Endothelial cell of umbilical vein (primary cell): Measurements from ENCODE around the gene ANO9. TPM values are rescaled to one million over a fixed set of nuclear protein-coding genes. Genes with fewer than 3 reads are reported as not detected.

ENCODE experiments used
- BruUV-seq: library from RNA; stranded (reverse); fragments of 400-500 nt; replicated peaks from 2 replicates; lab custom pipeline; 2021; lab: Mats Ljungman, UMichigan
- CTCF ChIA-PET: fragments of 300-600, 350-600 bp; sonication (Branson Sonifier 250); formaldehyde crosslinking; loops from one replicate; lab custom pipeline; 2021; ENCODE audit warnings: antibody characterized with exemption, inconsistent platforms; lab: Charles Lee
- POLR2A ChIA-PET: fragments of 300-600, 350-600 bp; sonication (Branson Sonifier 250); formaldehyde crosslinking; loops from one replicate; lab custom pipeline; 2021; ENCODE audit warnings: antibody characterized with exemption, inconsistent platforms; lab: Charles Lee
- DNase-seq: peaks from one replicate; pipeline ENCODE4 v3.0.0-alpha.2; 2011; ENCODE audit warnings: low read depth, low spot score
- FAIRE-seq: peaks from 2 replicates; lab custom pipeline; 2011; peaks lifted over from hg19 to GRCh38; lab: Jason Lieb, UNC
- H2AFZ ChIP-seq: 2 replicates; pipeline ENCODE4 v1.6.0; 2012; ENCODE audit warnings: low read depth, low read length, control low read depth, inconsistent platforms
- H3K27ac ChIP-seq: 2 replicates; pipeline ENCODE4 v1.5.1; 2011; ENCODE audit warnings: low read depth, mild to moderate bottlenecking, control low read depth, low read length, moderate library complexity; ENCODE audit not compliant: insufficient read depth
- H3K27me3 ChIP-seq, 2 experiments: 2 replicates each; pipeline versions ENCODE4 v1.6.0 to v1.6.1; 2011; ENCODE audit warnings: low read length in 2 of 2, mixed read lengths in 1 of 2; ENCODE audit not compliant: control insufficient read depth in 2 of 2, insufficient read depth in 2 of 2
- H3K36me3 ChIP-seq, 2 experiments: 2 replicates in 1 of 2; 3 replicates in 1 of 2; pipeline ENCODE4 v1.5.1; 2011; ENCODE audit warnings: low read length in 2 of 2, mild to moderate bottlenecking in 1 of 2, moderate library complexity in 1 of 2; ENCODE audit not compliant: control insufficient read depth in 2 of 2, insufficient read depth in 2 of 2; ENCODE audit errors: extremely low read depth in 1 of 2
- H3K4me1 ChIP-seq: 3 replicates; pipeline ENCODE4 v1.5.1; 2011; ENCODE audit warnings: mild to moderate bottlenecking, low read length; ENCODE audit not compliant: control insufficient read depth, insufficient read depth; ENCODE audit errors: extremely low read depth
- H3K4me2 ChIP-seq: 2 replicates; pipeline ENCODE4 v1.6.1; 2011; ENCODE audit warnings: low read length, control low read depth, mixed read lengths; ENCODE audit not compliant: insufficient read depth
- H3K4me3 ChIP-seq, 3 experiments: fragments of 200-600 bp in 1 of 3; sonication (generic), shearing (Covaris generic) in 1 of 3; replicated peaks in 1 of 3; 2 replicates each; pipeline ENCODE4 v1.5.1; 2011 to 2016; ENCODE audit warnings: control low read depth in 3 of 3, low read length in 3 of 3, mild to moderate bottlenecking in 2 of 3, inconsistent platforms in 1 of 3, low read depth in 1 of 3, moderate library complexity in 1 of 3; ENCODE audit not compliant: insufficient read depth in 1 of 3
- H3K79me2 ChIP-seq: 2 replicates; pipeline ENCODE4 v1.6.0; 2012; ENCODE audit warnings: low read length, inconsistent platforms; ENCODE audit not compliant: control insufficient read depth, insufficient read depth
- H3K9ac ChIP-seq: replicated peaks from 2 replicates; pipeline ENCODE3; 2011; ENCODE audit warnings: low read length, control low read depth; ENCODE audit not compliant: insufficient read depth; ENCODE audit errors: extremely low read depth
- H3K9me1 ChIP-seq: replicated peaks from 3 replicates; pipeline ENCODE4 v1.6.0; 2011; ENCODE audit warnings: mild to moderate bottlenecking, low read length; ENCODE audit not compliant: control insufficient read depth, insufficient read depth; ENCODE audit errors: extremely low read depth
- H3K9me3 ChIP-seq: replicated peaks from 2 replicates; pipeline ENCODE4 v1.5.1; 2012; ENCODE audit warnings: low read length, inconsistent platforms; ENCODE audit not compliant: control insufficient read depth, insufficient read depth
- H4K20me1 ChIP-seq: replicated peaks from 2 replicates; pipeline ENCODE3; 2011; ENCODE audit warnings: mild to moderate bottlenecking, low read length; ENCODE audit not compliant: control insufficient read depth, insufficient read depth; ENCODE audit errors: extremely low read depth
- CTCF ChIP-seq, 2 donors: IDR thresholded peaks; 1 replicate in 1 of 2; 2 replicates in 1 of 2; pipeline ENCODE4 v1.5.1; 2011; ENCODE audit warnings: low read length in 2 of 2, mild to moderate bottlenecking in 2 of 2, moderate library complexity in 2 of 2, control low read depth in 1 of 2, inconsistent platforms in 1 of 2, low read depth in 1 of 2; ENCODE audit not compliant: insufficient read depth in 1 of 2; ENCODE audit errors: extremely low read depth in 1 of 2
- EZH2 ChIP-seq: IDR thresholded peaks from 2 replicates; pipeline ENCODE4 v1.6.1; 2012; ENCODE audit warnings: borderline replicate concordance, low read depth, mild to moderate bottlenecking, moderate library complexity, low read length, inconsistent platforms; ENCODE audit not compliant: severe bottlenecking
- FOS ChIP-seq: IDR thresholded peaks from 2 replicates; pipeline ENCODE4 v1.6.1; 2011; ENCODE audit warnings: mild to moderate bottlenecking, low read length, moderate library complexity, borderline replicate concordance; ENCODE audit not compliant: insufficient read depth
- GATA2 ChIP-seq: IDR thresholded peaks from 2 replicates; pipeline ENCODE4 v1.7.0; 2011; ENCODE audit warnings: low read depth, mild to moderate bottlenecking, moderate library complexity, mixed read lengths, low read length; ENCODE audit not compliant: insufficient read length, insufficient read depth
- JUN ChIP-seq: IDR thresholded peaks from 2 replicates; pipeline ENCODE4 v1.6.1; 2011; ENCODE audit warnings: borderline replicate concordance, low read depth; ENCODE audit not compliant: insufficient read length, insufficient read depth
- MYC ChIP-seq: IDR thresholded peaks from one replicate; pipeline ENCODE4 v1.6.1; 2011; ENCODE audit warnings: mild to moderate bottlenecking, low read depth, low read length
- POLR2A ChIP-seq: IDR thresholded peaks from 2 replicates; pipeline ENCODE4 v1.6.1; 2012; ENCODE audit warnings: low read depth, mild to moderate bottlenecking, control low read depth, low read length
- POLR2AphosphoS5 ChIP-seq: IDR thresholded peaks from 2 replicates; pipeline ENCODE4 v1.6.1; 2012; ENCODE audit warnings: low read depth, mild to moderate bottlenecking, control low read depth, low read length, moderate library complexity; ENCODE audit not compliant: insufficient read depth
- dilution Hi-C: fragments of 300-500 bp; cut with MboI; formaldehyde crosslinking; loops from one replicate; pipeline ENCODE4 v1.15.0; 2019; ENCODE audit warnings: low sequenced_read_pairs; ENCODE audit not compliant: extremely low pct_ligation_motif_present
- intact Hi-C: fragments of 100-400 bp; cut with micrococcal nuclease; formaldehyde crosslinking; loops from one replicate; pipeline ENCODE4 v1.10.0; 2022
- polyA plus RNA-seq, 4 experiments: library from polyadenylated mRNA; depleted of rRNA in 3 of 4; stranded (reverse) in 3 of 4; unstranded in 1 of 4; fragments of >200 nt; gene quantifications; 2 replicates each; pipeline versions ENCODE4 v1.2.1 to v1.2.3, GENCODE V29; 2011 to 2012; ENCODE audit warnings: missing spikeins in 1 of 4
- total RNA-seq: library from RNA; stranded (reverse); gene quantifications from 2 replicates; pipeline ENCODE4 v1.2.3, GENCODE V29; 2021
- TF ChIP-seq, protein P1 (sequence below): IDR thresholded peaks from 2 replicates; pipeline ENCODE4 v1.6.1; 2011; ENCODE audit not compliant: insufficient read depth, insufficient read length

The ANO9 gene
- total and polyA plus RNA-seq, 2 donors (not counting 3 experiments of a cell fraction or from before 2014, with no cell fraction given), result 0.23 TPM; not detected in 1

GRCh38 chr11:415640-416041 is 26.2 kb downstream of the ANO9 start:
- Histone ChIP-seq H3K4me3 (no peak overlapping the region), H3K4me2 (peak overlapping the region; percentile 69), H3K9ac (no peak overlapping the region), H2AFZ (no peak overlapping the region), H4K20me1 (no peaks in the 10 kb centered on the region), H3K9me1 (no peaks in the 10 kb centered on the region), H3K9me3 (no peaks in the 10 kb centered on the region), H3K79me2 (no peaks in the 10 kb centered on the region), H3K27ac (peak overlapping the region; percentile 30), H3K27me3 (no peaks in the 10 kb centered on the region), H3K36me3 (no peaks in the 10 kb centered on the region), H3K4me1 (peaks cover 21% of the 10 kb centered on the region)
- BruUV-seq, result no TSS peak
- ChIA-PET POLR2A (no interaction called here), CTCF (interaction anchor here (0.9 to 3.9 kb wide), 8 partner anchors 8 to 103 kb away, joined by 3 to 32 read pairs (median 4); no protein-coding TSS in a partner anchor)
- DNase-seq (no peak), FAIRE-seq (peak; percentile 28)
- dilution Hi-C loops, result no loop called here
- intact Hi-C loops, result loop anchor here (1.0 to 2.0 kb wide), 3 partner anchors 8 to 91 kb away; partner anchors contain the start of gene RNH1
- no peak for TF ChIP-seq EZH2
- peak; percentile 25 for TF ChIP-seq POLR2A
- TF ChIP-seq FOS, result no peak

- Histone ChIP-seq H3K4me1 (peaks cover 21% of the 10 kb centered on the region), H3K4me3 (peak overlapping the region in 2 of 3 experiments; percentile 6 to 27), H2AFZ (peak overlapping the region; percentile 37), H3K27ac (no peak overlapping the region), H4K20me1 (no peaks in the 10 kb centered on the region), H3K36me3 (no peaks in the 10 kb centered on the region), H3K79me2 (no peaks in the 10 kb centered on the region), H3K4me2 (peak overlapping the region; percentile 37), H3K27me3 (no peaks in the 10 kb centered on the region), H3K9ac (no peak overlapping the region), H3K9me3 (no peaks in the 10 kb centered on the region), H3K9me1 (no peaks in the 10 kb centered on the region)
- intact Hi-C loops, result loop anchor here (2.0 kb wide), 1 partner anchor 92 kb away; the partner anchor contains the start of gene RNH1
- CTCF ChIA-PET, result interaction anchor here (1.2 to 3.9 kb wide), 3 partner anchors 34 to 104 kb away, joined by 4 to 32 read pairs (median 4); no protein-coding TSS in a partner anchor
- dilution Hi-C loops, result no loop called here
- TF ChIP-seq MYC (no peak), EZH2 (no peak), GATA2 (no peak), CTCF (IDR thresholded peaks at IDR 0.05; ENCODE audit: extremely low read depth in 1 of 2, insufficient read depth in 1 of 2, low read depth in 1 of 2, low read length in 2 of 2) (no peak), POLR2A (no peak), JUN (no peak), FOS (no peak), POLR2AphosphoS5 (no peak)
- TF ChIP-seq, protein P1, sequence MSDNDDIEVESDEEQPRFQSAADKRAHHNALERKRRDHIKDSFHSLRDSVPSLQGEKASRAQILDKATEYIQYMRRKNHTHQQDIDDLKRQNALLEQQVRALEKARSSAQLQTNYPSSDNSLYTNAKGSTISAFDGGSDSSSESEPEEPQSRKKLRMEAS, result no peak
- no peak for DNase-seq
- FAIRE-seq, result no peak
- BruUV-seq, result no TSS peak
- POLR2A ChIA-PET, result interaction anchor here (0.6 kb wide), 1 partner anchor 85 kb away, joined by 3 read pairs; no protein-coding TSS in a partner anchor
These were observed 27.4 kb downstream of the ANO9 start for GRCh38 chr11:414318-414857.
